GM12878 (cell line): ENCODE data around the gene ADCYAP1R1.

Source experiments
- POLR2A ChIP-seq: IDR thresholded peaks from 2 replicates; pipeline ENCODE4 v1.6.1; 2011; ENCODE audit warnings: low read depth, mild to moderate bottlenecking, low read length
- POLR2AphosphoS5 ChIP-seq: IDR thresholded peaks from 2 replicates; pipeline ENCODE4 v1.6.1; 2011; ENCODE audit warnings: mild to moderate bottlenecking, low read length, inconsistent platforms

- TF ChIP-seq POLR2A (no peak), POLR2AphosphoS5 (no peak)
Measured at GRCh38 chr7:31084226-31084625, 32.1 kb downstream of the ADCYAP1R1 start.
